Measurements from ENCODE around the gene THSD1.
A peak's percentile ranks its signal among the peaks of the same experiment; 100 is the strongest.
"Not testable (repeated sequence)": the region's sequence is repeated elsewhere in the genome, so short reads cannot be mapped to it uniquely, and the experiment has no call there.

THSD1 gene

DNA sequence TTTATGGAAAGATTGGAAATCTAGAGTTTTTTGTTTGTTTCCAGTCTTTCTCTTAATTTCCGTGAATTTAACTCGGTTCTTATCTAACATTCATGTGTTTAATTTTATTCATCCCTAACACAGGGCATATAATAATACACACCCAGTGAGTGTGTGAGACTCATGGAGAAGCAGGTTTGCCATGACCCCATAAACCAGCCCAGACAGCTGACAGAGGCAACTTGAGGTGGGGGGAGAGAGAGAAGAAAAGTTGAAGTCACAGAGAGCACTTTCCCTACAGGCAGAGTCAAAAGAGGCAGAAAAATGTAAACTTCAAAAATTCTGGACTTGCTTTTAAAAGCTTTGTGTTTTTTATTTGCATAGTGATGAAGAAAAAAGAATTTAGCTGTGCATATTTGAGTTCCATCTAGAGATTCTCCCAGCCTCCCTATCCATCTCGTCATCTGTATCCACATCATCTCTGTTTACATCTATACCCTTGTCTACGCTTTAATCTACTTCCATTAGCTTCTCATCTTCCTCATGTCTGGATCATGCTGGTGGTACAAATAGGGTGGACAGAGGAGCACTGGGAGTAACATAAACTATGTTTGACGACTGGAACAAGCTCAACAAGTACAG, 60.2 kb downstream of the THSD1 start:
- no peak for DNase-seq (ENCODE audit: low read depth)
- TF ChIP-seq, protein P1, sequence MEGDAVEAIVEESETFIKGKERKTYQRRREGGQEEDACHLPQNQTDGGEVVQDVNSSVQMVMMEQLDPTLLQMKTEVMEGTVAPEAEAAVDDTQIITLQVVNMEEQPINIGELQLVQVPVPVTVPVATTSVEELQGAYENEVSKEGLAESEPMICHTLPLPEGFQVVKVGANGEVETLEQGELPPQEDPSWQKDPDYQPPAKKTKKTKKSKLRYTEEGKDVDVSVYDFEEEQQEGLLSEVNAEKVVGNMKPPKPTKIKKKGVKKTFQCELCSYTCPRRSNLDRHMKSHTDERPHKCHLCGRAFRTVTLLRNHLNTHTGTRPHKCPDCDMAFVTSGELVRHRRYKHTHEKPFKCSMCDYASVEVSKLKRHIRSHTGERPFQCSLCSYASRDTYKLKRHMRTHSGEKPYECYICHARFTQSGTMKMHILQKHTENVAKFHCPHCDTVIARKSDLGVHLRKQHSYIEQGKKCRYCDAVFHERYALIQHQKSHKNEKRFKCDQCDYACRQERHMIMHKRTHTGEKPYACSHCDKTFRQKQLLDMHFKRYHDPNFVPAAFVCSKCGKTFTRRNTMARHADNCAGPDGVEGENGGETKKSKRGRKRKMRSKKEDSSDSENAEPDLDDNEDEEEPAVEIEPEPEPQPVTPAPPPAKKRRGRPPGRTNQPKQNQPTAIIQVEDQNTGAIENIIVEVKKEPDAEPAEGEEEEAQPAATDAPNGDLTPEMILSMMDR (conservative IDR thresholded peaks at IDR 0.05; ENCODE audit: control insufficient read depth, insufficient read depth, low read depth, low read length): no peak
- no peak overlapping the region for H3K4me3 ChIP-seq (ENCODE audit: control insufficient read depth, low read depth, low read length)

DNA sequence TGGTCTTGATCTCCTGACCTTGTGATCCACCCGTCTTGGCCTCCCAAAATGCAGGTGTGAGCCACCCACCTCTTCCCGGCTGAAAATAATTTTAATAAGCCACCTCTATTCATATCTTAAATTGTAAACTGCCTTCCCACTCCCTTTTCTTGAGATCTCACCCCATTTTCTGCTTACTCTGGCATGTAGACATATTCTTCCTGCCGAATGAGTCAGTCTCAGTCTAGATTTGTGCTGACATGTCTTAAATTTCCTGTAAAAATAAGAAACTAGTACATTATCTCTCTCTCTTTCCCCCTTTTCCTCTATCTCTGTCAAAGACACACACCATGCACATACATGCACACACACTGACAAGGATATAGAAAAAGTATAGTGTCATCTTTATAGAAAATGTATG, 60.9 kb downstream of the THSD1 start:
- DNase-seq (ENCODE audit: low read depth): peak; percentile 64
- H3K4me3 ChIP-seq (ENCODE audit: control insufficient read depth, low read depth, low read length): no peak overlapping the region
- TF ChIP-seq, protein P1 (conservative IDR thresholded peaks at IDR 0.05; ENCODE audit: control insufficient read depth, insufficient read depth, low read depth, low read length): no peak

DNA sequence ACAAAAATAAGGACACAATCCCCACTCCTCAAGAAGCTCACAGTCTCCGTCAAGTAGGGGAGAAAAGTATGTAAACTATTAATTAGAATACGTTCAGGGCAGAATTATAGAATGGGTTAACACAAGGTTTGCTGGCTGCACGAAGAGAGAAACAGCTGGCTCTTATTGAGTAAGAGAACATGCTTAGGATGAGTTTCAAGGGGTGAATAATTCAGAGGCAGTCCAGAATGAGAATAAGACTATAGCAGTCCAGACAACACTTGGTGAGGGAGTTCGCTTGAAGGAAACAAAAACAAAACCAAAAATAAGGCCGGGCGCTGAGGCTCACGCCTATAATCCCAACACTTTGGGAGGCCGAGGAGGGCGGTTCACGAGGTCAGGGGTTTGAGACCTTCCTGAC, 61.9 kb downstream of the THSD1 start:
- H3K4me3 ChIP-seq (ENCODE audit: control insufficient read depth, low read depth, low read length): peak overlapping the region; percentile 29
- TF ChIP-seq, protein P1 (conservative IDR thresholded peaks at IDR 0.05; ENCODE audit: control insufficient read depth, insufficient read depth, low read depth, low read length): no peak
- peak; percentile 86 for DNase-seq (ENCODE audit: low read depth)

DNA sequence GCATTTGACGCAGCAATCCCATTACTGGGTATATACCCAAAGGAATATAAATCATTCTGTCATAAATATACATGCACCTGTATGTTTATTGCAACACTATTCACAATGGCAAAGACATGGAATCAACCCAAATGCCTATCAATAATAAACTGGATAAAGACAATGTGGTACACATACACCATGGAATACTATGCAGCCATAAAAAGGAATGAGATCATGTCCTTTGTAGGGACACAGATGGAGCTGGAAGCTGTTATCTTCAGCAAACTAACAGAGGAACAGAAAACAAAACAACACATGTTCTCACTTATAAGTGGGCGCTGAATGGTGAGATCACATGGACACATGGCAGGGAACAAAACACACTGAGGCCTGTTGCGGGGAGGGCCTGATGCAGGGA, 63.8 kb downstream of the THSD1 start:
- DNase-seq (ENCODE audit: low read depth); H3K4me3 ChIP-seq (ENCODE audit: control insufficient read depth, low read depth, low read length): not testable (repeated sequence)

DNA sequence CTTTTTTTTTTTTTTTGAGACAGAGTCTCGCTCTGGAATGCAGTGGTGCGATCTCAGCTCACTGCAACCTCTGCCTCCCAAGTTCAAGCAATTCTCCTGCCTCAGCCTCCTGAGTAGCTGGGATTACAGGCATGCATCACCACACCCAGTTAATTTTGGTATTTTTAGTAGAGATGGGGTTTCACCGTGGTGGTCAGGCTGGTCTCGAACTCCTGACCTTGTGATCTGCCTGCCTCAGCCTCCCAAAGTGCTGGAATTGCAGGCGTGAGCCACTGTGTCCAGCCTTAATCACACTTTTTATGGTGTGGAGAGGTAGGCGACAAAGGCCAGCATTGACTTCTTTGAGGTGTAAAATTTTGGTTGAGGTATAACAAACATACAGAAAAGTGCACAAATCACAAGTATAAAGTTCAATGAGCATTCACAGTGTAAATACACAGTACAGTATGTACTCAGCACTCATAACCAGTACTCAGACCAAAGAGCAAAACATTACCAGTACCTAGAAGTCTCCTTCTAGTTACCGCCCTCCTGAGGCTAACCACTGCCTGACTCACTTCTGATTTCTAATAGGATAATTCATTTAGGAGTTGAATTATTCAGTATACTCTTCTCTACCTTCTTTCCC, 68.0 kb downstream of the THSD1 start:
- H3K4me3 ChIP-seq (ENCODE audit: control insufficient read depth, low read depth, low read length); DNase-seq (ENCODE audit: low read depth): not testable (repeated sequence)

DNA sequence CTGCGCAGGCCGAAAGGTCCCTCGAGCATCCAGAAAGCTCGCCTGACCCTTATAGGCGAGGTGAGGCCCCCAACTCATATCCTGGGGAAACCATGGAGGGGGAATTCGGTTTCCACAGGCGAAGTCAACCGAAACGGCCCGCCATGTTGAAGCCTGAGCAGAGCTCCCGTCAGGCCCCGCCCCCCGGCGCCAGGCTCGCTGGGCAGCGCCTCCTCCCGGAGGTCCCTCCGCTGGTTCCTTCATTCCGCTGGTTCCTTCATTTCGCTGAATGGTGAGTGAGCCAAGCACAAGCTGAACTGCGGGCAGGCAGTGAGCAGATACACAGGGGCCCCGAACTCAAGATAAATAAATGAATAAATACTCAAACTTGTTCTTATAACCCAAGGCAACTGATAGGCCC, 71.9 kb downstream of the THSD1 start:
- H3K4me3 ChIP-seq (ENCODE audit: control insufficient read depth, low read depth, low read length): not testable (repeated sequence)

DNA sequence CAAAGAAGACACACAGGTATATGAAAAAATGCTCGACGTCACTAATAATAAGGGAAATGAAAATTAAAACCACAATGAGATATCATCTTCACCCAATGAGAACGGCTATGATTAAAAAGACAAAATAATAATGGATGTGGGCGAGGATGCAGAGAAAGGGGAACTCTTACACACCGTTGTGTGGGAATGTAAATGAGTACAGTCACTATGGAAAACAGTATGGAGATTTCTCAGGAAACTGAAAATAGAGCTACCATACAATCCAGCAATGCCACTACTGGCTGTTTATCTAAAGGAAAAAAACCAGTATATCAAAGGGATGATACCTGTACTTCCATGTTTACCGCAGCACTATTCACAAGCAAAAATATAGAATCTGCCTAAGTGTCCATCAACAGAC, 74.1 kb downstream of the THSD1 start:
- not testable (repeated sequence) for DNase-seq (ENCODE audit: low read depth); H3K4me3 ChIP-seq (ENCODE audit: control insufficient read depth, low read depth, low read length)

More for the DNA sequence above, 71.9 kb downstream of the THSD1 start:
- DNase-seq (ENCODE audit: low read depth): not testable (repeated sequence)
